Measurements from ENCODE around the gene GP1BA.

DNA sequence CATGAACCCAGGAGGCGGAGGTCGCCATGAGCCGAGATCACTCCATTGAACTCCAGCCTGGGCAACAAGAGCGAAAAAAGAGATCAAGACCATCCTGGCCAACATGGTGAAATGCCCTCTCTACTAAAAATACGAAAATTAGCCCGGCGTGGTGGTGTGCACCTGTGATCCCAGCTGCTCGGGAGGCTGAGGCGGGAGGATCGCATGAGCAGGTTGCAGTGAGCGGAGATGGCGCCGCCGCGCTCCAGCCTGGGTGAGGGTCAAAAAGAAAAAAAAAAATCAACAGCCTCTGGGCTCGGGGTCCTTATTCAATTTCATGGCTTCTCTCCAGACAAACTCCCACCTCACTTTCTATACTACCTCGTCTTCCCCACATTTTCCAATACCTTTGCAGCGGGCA is 3.2 kb upstream of the GP1BA start:
- TF ChIP-seq, protein P1, sequence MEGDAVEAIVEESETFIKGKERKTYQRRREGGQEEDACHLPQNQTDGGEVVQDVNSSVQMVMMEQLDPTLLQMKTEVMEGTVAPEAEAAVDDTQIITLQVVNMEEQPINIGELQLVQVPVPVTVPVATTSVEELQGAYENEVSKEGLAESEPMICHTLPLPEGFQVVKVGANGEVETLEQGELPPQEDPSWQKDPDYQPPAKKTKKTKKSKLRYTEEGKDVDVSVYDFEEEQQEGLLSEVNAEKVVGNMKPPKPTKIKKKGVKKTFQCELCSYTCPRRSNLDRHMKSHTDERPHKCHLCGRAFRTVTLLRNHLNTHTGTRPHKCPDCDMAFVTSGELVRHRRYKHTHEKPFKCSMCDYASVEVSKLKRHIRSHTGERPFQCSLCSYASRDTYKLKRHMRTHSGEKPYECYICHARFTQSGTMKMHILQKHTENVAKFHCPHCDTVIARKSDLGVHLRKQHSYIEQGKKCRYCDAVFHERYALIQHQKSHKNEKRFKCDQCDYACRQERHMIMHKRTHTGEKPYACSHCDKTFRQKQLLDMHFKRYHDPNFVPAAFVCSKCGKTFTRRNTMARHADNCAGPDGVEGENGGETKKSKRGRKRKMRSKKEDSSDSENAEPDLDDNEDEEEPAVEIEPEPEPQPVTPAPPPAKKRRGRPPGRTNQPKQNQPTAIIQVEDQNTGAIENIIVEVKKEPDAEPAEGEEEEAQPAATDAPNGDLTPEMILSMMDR (IDR thresholded peaks at IDR 0.05; ENCODE audit: low read depth, low read length, missing input control): no peak
- TF ChIP-seq JUND (IDR thresholded peaks at IDR 0.05) (no peak), EGR1 (IDR thresholded peaks at IDR 0.05; ENCODE audit: low read depth in 2 of 2) (no peak)
